ENCODE results near the gene THAP5. TPM values are rescaled to one million over a fixed set of nuclear protein-coding genes. Genes with fewer than 3 reads are reported as not detected.

THAP5 gene
- total RNA-seq, 4 donors from 2014 or later = 32.2 to 48.3 (median 38.9) TPM

DNA sequence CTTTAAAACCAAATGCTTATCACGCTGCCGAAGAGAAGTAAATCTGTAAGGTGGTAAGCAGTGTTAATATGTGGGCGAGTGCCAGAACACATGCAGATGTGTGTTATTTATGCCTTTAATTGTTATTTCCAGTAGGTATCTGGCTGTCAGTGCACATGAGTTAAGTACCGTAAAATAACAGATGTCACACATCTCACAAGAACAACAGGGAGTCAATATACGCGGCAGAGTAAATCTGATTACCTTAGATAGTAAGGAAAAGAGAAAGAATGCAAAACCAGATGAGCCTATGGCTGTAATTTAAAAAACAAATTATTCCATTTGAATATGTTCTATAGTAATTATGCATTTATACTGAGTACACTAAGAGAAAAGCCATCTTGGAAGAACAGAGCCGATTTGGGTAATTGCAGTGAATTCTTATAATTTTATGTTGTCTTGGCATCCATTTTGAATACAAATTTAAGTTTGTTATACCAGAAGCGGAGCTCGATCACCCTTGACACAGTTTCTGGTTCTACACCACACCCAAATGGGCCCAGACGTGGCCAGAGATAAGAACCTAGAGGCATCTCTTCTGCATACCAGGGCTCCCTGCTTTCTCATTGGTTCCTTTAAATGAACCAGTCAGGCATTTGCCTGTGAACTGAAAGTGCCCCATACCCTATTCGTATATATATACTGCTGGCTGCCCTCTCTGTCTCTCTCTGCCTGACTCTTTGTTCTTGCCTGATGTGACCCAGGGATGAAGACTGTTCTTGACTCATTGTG, 35.0 kb upstream of the THAP5 start:
- Histone ChIP-seq H3K27me3 (no peaks in the 10 kb centered on the region), H3K36me3 (no peaks in the 10 kb centered on the region), H3K4me3 (replicated peaks in 1 of 3) (no peak overlapping the region), H3K4me1 (no peaks in the 10 kb centered on the region), H3K9me3 (no peaks in the 10 kb centered on the region), H3K27ac (no peak overlapping the region)
- WGBS, 2 donors = 84 to 90% methylated on average over 10 to 11 of the region's 11 CpGs
- no peak for TF ChIP-seq POLR2A (IDR thresholded peaks at IDR 0.05)
- TF ChIP-seq, protein P1, sequence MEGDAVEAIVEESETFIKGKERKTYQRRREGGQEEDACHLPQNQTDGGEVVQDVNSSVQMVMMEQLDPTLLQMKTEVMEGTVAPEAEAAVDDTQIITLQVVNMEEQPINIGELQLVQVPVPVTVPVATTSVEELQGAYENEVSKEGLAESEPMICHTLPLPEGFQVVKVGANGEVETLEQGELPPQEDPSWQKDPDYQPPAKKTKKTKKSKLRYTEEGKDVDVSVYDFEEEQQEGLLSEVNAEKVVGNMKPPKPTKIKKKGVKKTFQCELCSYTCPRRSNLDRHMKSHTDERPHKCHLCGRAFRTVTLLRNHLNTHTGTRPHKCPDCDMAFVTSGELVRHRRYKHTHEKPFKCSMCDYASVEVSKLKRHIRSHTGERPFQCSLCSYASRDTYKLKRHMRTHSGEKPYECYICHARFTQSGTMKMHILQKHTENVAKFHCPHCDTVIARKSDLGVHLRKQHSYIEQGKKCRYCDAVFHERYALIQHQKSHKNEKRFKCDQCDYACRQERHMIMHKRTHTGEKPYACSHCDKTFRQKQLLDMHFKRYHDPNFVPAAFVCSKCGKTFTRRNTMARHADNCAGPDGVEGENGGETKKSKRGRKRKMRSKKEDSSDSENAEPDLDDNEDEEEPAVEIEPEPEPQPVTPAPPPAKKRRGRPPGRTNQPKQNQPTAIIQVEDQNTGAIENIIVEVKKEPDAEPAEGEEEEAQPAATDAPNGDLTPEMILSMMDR (IDR thresholded peaks at IDR 0.05) = no peak
- intact Hi-C loops (cut with DNase I) = no loop called here
- DNase-seq = no peak

DNA sequence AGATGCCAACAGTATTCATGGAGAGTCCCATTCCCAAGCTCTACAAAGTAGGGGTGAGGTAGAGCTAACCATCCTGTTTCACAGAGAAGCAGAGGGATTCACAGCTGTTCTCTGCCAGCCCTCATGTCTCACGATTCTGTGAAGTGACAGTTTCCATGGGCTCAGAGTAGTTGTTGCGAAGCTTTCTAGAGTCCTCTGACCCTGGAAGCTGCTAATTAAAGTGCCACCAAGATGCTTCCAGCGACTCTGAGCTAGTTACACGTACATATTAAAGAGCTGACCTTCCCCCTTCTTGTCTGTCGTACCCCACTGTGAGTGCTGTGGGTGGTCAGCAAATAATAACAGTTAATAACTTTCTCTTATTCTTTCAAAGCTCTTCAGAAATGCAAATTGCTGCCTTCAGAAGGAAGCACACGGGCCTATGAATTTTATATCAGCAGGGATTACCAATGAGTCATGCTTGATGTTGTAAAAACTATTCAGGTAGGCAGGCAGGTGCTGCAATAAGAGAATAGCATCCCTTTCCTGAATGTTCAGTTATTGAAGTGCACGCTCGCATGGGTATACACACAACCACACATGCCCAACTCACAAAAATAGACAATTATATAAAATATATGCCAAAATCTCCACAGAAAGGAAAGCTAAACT, 34.3 kb upstream of the THAP5 start:
- DNase-seq = no peak
- TF ChIP-seq, protein P1 (IDR thresholded peaks at IDR 0.05) = no peak

DNA sequence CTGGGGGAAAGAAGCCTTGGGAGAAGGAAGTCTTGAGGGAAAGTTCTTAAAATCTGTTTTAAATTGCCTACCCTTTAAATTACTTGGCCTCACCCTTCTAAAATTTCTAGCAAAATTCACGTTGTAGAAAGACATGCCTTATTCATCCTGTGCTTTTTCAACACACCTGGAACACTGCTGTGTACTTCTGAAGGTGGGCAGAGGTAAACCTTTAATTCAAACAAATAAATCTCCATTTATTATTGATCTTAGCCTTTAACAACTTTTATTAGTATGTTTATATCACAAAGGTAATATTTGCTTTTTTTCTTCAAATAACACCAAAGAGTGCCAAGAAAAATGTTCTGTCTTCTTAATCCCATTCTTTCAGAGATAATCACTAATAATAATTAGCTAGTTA, 30.9 kb upstream of the THAP5 start:
- H3K36me3 ChIP-seq = no peaks in the 10 kb centered on the region
- no peaks in the 10 kb centered on the region for H3K27me3 ChIP-seq
- intact Hi-C loops (cut with DNase I) = no loop called here
- no peak overlapping the region for H3K27ac ChIP-seq
- 65 to 83% methylated on average over 1 of the region's 1 CpG for WGBS, 2 donors
- no peaks in the 10 kb centered on the region for H3K9me3 ChIP-seq
- no peak overlapping the region for H3K4me3 ChIP-seq (replicated peaks in 1 of 3)
- DNase-seq = no peak
- H3K4me1 ChIP-seq = no peaks in the 10 kb centered on the region
- TF ChIP-seq POLR2A (IDR thresholded peaks at IDR 0.05) = no peak
- TF ChIP-seq, protein P1 (IDR thresholded peaks at IDR 0.05) = no peak

More for the DNA sequence above, 34.3 kb upstream of the THAP5 start:
- no peaks in the 10 kb centered on the region for H3K36me3 ChIP-seq
- no peaks in the 10 kb centered on the region for H3K9me3 ChIP-seq
- no peak overlapping the region for H3K27ac ChIP-seq
- no peaks in the 10 kb centered on the region for H3K4me1 ChIP-seq
- intact Hi-C loops (cut with DNase I) = no loop called here
- H3K4me3 ChIP-seq (replicated peaks in 1 of 3) = no peak overlapping the region
- 79% methylated on average over 8 of the region's 8 CpGs for WGBS, 2 donors
- H3K27me3 ChIP-seq = no peaks in the 10 kb centered on the region

DNA sequence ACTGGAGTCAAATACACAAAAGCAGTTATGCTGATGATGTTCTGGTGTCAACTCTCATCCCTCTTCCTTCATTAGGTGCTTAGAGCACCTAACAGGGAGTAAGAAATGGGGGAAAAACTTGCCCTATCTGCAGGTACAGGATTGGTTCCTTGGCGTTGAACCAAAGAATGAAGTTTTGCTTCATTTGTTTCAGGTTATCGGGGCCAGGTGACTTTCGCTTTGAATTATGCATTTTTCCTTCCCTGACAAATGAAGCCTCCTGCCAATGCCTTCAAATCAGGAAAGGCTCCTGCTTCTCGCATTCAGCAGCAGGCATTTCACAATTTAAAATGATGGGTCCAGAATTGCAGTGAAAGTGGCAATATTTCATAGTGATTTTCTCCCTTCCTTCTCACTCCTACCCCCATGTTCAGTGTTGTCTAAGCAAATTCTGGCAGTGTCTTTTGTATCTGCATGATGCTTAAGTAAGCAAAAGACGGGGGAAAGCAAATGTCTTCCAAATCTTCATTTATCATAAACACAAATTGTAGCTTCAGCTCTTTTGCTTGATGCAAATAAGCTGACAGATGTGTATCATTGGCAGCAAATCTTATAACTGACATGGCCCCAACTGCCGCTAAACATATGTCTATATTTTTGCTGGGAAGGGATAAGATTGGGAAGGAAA, 29.5 kb upstream of the THAP5 start:
- no peaks in the 10 kb centered on the region for H3K36me3 ChIP-seq
- H3K27ac ChIP-seq = no peak overlapping the region
- TF ChIP-seq, protein P1 (IDR thresholded peaks at IDR 0.05) = no peak
- no peak for TF ChIP-seq POLR2A (IDR thresholded peaks at IDR 0.05)
- no peaks in the 10 kb centered on the region for H3K9me3 ChIP-seq
- intact Hi-C loops (cut with DNase I) = no loop called here
- WGBS, 2 donors = 65 to 71% methylated on average over 6 of the region's 6 CpGs
- no peak overlapping the region for H3K4me3 ChIP-seq (replicated peaks in 1 of 3)
- DNase-seq = no peak
- H3K4me1 ChIP-seq = no peaks in the 10 kb centered on the region
- no peaks in the 10 kb centered on the region for H3K27me3 ChIP-seq

DNA sequence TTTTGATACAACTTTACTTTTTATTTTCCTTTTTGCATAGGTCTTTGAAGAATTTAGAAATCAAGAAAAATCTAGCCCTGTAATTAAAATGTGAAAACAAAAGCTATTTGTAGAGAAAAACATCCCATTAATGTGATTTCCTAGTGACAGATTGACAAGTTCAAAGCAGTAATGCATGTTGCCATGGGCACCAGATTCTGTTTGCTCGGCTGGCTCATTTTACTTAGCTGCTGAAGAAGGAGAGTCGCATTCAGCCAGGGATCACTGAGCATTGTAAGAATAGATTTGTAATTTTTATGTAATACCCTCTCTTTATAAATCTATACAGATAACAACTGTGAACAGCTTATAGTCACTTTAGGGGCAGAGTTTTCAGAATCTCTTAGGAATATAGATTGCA, 28.6 kb upstream of the THAP5 start:
- H3K36me3 ChIP-seq = no peaks in the 10 kb centered on the region
- no peaks in the 10 kb centered on the region for H3K9me3 ChIP-seq
- intact Hi-C loops (cut with DNase I) = no loop called here
- WGBS, 2 donors = 49 to 51% methylated on average over 2 of the region's 2 CpGs
- DNase-seq = peak in 1 of 2 donors; percentile 13
- no peaks in the 10 kb centered on the region for H3K4me1 ChIP-seq
- no peaks in the 10 kb centered on the region for H3K27me3 ChIP-seq
- no peak overlapping the region for H3K27ac ChIP-seq
- no peak for TF ChIP-seq POLR2A (IDR thresholded peaks at IDR 0.05)
- TF ChIP-seq, protein P1 (IDR thresholded peaks at IDR 0.05) = no peak
- no peak overlapping the region for H3K4me3 ChIP-seq (replicated peaks in 1 of 3)

All from thyroid gland (tissue), 4 donors.